ENCODE measurements around the gene MYH14. TPM values are rescaled to one million over a fixed set of nuclear protein-coding genes. Genes with fewer than 3 reads are reported as not detected.

Gene MYH14
- total RNA-seq, 1 donor from 2014 or later = 23.8 TPM

GRCh38 chr19:50359328-50359818 lies 156.0 kb downstream of the MYH14 start:
- no peak for DNase-seq (ENCODE audit: low read depth)
- TF ChIP-seq CTCF (conservative IDR thresholded peaks at IDR 0.05; ENCODE audit: low read depth, low read length) = no peak
- H3K4me3 ChIP-seq (ENCODE audit: low read depth, low read length) = no peak overlapping the region

Other genes with a start within 250 kb of the MYH14 start
- gene SIGLEC11, start 242.4 kb upstream of the MYH14 start, total RNA-seq = not detected in 2 replicates
- gene VRK3, start 178.2 kb upstream of the MYH14 start, total RNA-seq = 31.0 and 33.6 TPM in 2 replicates
- gene ZNF473, start 177.6 kb upstream of the MYH14 start, total RNA-seq = 5.1 and 6.9 TPM in 2 replicates
- 0.29 TPM in 1 of 2 replicates, not detected in the other for gene IZUMO2, start 40.3 kb upstream of the MYH14 start, total RNA-seq
- 0.07 and 0.35 TPM in 2 replicates for gene KCNC3, start 125.8 kb downstream of the MYH14 start, total RNA-seq
- gene NAPSA, start 162.0 kb downstream of the MYH14 start, total RNA-seq = 0.14 and 3.3 TPM in 2 replicates
- gene NR1H2, start 172.8 kb downstream of the MYH14 start, total RNA-seq = 56.4 and 67.5 TPM in 2 replicates
- gene POLD1, start 180.7 kb downstream of the MYH14 start, total RNA-seq = 89.4 and 90.6 TPM in 2 replicates
- gene SPIB, start 215.3 kb downstream of the MYH14 start, total RNA-seq = not detected in 2 replicates
- gene MYBPC2, start 229.3 kb downstream of the MYH14 start, total RNA-seq = not detected in 2 replicates

Measured in epithelial cell of proximal tubule (primary cell).